NCI-H524 (cell line): ENCODE measurements around the gene FOXO3.

Experiments used
- DNase-seq, 2 experiments: peaks; one replicate each; lab custom pipeline; 2025; lab: John Stamatoyannopoulos, UW

The FOXO3 gene

DNA sequence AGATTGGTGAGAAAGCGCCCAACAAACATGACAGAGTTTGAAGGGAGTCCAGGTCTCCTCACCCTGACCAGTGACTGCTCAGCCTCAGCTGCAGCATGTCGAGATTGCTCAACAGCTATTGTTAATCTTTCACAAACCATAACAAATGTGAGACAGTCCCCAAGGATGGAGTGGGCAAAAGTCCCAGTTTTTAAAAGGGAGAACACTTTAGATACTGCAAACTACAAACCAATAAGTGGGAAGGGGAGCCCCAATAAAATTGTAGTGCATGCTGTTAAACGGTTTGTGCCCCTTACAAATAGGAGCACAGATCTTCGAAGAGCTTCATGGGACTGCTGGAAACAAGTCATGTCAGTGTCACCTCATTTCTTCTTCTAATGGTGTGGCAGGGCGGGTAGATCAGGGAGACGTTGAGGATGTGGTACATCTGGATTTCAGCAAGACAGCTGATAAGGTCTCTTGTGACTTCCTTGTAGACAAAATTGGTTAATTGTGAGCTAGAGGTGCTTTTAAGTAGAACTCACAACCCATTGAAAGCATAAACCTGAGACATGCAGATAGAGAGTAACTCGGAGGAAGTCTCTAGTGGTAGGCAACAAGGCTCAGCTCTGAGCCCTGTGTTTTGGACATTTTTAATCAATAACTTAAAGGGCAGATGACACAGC is 153.5 kb downstream of the FOXO3 start:
- no peak for DNase-seq

GRCh38 chr6:108714766-108715414 is 154.2 kb downstream of the FOXO3 start:
- peak in 1 of 2 experiments; percentile 10 for DNase-seq

- no peak for DNase-seq
Observed at GRCh38 chr6:108715832-108716231, 155.1 kb downstream of the FOXO3 start.

GRCh38 chr6:108716801-108717791 is 156.4 kb downstream of the FOXO3 start:
- DNase-seq: no peak

GRCh38 chr6:108719477-108719876 is 158.8 kb downstream of the FOXO3 start:
- no peak for DNase-seq

- no peak for DNase-seq
Observed at GRCh38 chr6:108720827-108721226, 160.1 kb downstream of the FOXO3 start.

GRCh38 chr6:108721286-108721685 is 160.6 kb downstream of the FOXO3 start:
- DNase-seq: no peak

- DNase-seq: no peak
Observed at GRCh38 chr6:108723594-108723993, 162.9 kb downstream of the FOXO3 start.

GRCh38 chr6:108726726-108727339 is 166.1 kb downstream of the FOXO3 start:
- no peak for DNase-seq

DNA sequence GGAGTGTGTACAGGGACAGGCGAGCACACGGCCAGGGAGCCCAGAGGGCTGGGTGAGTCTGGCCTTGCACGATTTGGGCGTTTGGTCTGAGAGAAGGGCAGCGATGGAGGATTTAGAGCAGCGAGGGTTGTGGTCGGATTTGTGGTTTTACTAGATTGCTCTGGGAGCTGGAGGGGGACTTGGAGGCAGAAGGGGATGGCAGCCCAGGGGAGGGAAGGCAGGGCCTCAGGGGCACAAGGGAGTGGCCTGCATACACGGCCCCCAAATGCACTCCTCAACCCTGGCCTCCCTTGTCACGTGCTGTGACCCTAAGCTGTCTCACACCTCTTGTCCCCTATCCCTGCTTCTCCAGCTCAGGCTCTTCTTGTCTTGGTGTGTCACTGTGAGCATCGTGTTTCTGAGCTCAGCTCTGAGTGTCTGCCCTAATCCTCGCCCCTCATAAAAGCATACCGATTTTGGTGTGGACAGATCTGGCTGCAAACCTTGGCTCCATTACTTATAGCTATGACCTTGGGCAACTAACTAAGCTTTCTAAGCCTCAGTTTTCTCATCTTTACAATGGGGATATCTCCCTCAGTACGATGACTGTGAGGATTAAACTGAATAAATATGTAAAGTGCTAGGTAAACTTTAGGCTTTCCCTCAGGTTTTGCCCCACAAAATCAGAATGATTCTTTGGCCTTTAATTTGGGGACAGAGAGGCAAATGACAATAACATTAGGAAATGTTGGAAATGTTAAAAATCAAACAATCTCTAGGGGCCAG is 167.4 kb downstream of the FOXO3 start:
- DNase-seq: no peak

GRCh38 chr6:108728826-108729225 is 168.1 kb downstream of the FOXO3 start:
- peak; percentile 81 to 96 for DNase-seq

DNA sequence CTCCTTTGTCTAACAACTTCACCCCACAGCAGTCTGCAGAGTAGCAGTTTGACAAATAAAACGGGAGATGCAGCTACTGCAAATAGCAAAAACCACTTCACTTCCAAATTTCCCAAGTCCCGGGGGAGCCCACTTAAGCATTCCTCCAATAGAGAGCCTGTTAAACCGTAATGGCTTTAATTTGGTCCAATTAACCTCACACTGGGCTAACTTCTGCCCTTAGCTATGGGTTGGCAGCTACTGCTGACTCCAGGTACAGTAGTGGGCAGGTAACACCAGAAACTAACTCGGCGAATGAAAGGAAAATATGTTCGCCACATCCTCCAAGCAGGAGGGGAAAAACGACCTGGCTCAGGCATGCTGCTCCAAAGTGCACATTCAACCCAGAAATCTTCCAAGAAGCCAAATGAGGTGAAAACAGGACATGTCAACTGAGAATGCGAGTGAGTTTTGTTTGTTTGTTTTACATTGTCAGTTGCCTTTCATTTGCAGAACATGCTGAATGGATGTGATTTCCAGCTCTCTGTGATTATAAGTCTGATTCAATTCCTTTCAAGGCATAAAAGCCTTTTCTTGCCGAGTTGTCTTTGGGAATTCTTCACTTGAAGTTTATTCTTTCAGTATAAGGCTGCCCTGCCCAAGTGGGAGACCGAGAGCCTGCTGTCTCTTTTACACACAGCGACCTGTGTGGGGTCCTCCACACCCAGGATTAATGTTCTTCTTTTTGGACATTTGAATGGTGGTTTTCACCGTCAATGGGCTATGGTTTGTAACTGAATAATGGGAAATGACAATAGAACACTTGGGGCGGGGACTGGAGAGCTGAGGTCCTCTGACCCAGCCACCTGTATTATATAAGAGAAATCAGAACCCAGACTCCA is 170.2 kb downstream of the FOXO3 start:
- peak; percentile 46 to 47 for DNase-seq

DNA sequence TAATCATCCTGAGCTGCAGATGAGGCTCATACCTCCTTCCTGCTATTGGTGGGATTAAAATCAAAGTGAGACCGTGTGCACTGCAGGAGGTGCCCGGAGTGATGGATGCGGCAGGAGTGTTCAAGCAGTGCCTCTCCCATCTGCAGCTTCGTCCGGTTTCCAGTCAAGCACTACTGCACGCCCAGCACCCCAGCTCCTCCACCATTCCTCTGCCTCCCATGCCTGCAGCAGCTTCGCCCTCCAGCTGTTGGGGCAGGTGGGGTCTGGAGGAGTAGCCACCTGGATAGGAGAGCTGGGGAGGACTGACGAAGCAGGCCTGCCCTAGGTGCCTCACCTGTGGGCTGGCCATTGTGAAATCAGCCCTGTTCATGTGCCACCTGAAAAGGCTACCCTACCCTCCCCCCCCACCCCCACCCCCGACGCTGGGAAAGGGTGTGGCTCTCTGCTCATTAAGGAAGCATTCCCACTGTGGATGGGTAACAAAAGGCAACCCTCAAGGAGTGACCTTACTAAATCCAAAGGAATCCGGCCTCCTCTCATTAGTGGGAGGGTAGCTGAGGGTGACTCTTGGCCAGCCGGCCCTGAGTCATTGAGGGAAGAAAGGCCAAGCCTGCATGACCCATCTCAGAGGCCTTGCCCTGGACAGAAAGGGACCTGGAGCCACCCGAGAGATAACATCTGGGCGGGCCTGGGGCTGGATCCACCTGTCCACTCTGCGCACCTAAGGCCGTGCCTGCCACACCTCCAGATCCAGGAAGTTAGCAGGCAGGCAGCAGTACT is 171.6 kb downstream of the FOXO3 start:
- peak; percentile 13 to 49 for DNase-seq

DNA sequence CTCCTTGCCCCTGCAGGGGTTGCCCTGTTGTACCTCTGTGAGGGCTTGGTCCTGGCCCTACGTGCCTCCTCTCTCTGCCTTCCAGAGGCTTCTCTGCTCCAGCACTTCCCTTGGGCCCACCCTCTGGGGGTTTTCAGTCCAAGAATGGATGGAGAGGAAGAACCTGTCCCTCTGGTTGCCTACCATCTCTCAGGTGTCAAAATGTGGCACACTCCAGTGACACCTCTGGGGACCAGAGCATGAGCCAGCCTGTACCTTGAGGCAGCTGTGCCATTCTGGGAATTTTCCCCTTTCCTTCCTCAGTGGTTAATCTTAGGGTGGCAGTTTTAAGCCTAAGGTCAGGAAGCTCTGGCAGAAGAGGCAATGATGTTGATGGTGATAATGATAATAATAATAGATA is 172.3 kb downstream of the FOXO3 start:
- no peak for DNase-seq

DNA sequence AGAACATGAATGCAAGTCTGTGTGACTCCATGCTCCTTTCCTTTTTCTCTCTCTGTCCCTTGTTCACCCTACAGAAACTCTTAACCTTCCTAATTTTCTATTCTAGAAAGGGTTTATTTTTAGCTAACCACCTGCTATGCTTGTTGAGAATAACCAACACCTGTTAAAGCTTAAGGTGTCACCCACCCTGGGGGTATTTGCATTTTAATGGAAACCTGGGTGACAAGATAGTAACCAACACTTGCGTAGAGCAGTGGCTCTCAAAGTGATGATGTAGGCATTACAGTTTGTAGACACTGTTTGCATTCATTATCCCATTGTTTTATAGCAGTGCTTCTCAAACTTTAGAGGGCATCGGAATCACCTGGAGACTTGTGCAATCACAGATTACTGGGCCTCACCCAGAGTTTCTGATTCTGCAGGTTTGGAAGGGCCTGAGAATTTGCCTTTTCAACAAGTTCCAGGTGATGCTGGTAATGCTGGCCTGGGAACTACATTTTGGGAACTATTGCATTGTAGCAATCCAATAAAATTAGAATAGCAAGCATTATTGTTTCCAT is 173.1 kb downstream of the FOXO3 start:
- DNase-seq: peak in 1 of 2 experiments; percentile 13
